HCT116 (cell line): ENCODE data around the gene GMDS. TPM values are rescaled to one million over a fixed set of nuclear protein-coding genes. Genes with fewer than 3 reads are reported as not detected.

Source experiments
- ATAC-seq: fragments of 200-7000 bp; cut with Tn5 transposase; 2 replicates; pipeline ENCODE4 v1.9.1; 2020; ENCODE audit warnings: mild to moderate bottlenecking, moderate library complexity
- BruUV-seq: library from RNA; stranded (reverse); fragments of 400-500 nt; replicated peaks from 2 replicates; lab custom pipeline; 2021; lab: Mats Ljungman, UMichigan
- CTCF ChIA-PET: fragments of 300-600 bp; sonication (Branson Sonifier 250); formaldehyde crosslinking; loops from one replicate; lab custom pipeline; 2021; ENCODE audit warnings: antibody characterized with exemption; lab: Charles Lee
- POLR2A ChIA-PET: fragments of 300-600, 350-600 bp; sonication (Branson Sonifier 250); formaldehyde crosslinking; loops from one replicate; lab custom pipeline; 2021; ENCODE audit warnings: antibody characterized with exemption; lab: Charles Lee
- RAD21 ChIA-PET, 2 experiments: fragments of 300-600 bp; sonication (Branson Sonifier 250); formaldehyde crosslinking; loops; one replicate each; lab custom pipeline; 2023; ENCODE audit warnings: low total read pairs in 2 of 2; ENCODE audit not compliant: uncharacterized antibody in 2 of 2, unreplicated experiment in 2 of 2, low non-redundant PET in 1 of 2; lab: Charles Lee
- DNase-seq: peaks from one replicate; pipeline ENCODE4 v3.0.0-alpha.2; 2010; ENCODE audit warnings: low read depth, low spot score
- H2AFZ ChIP-seq: fragments of 200-600 bp; shearing (Covaris generic), sonication (generic); 2 replicates; pipeline ENCODE4 v1.6.1; 2017; ENCODE audit warnings: low read depth, mixed run types, mixed read lengths, antibody characterized with exemption, low read length; ENCODE audit not compliant: poor library complexity, severe bottlenecking
- H3K27ac ChIP-seq: 2 replicates; pipeline ENCODE4 v1.5.1; 2012; ENCODE audit warnings: low read depth, low read length
- H3K27me3 ChIP-seq: fragments of 200-600 bp; sonication (generic); 2 replicates; pipeline ENCODE4 v1.6.1; 2016; ENCODE audit warnings: mixed run types, low read length, mixed read lengths; ENCODE audit not compliant: insufficient read depth
- H3K36me3 ChIP-seq, 2 experiments: fragments of 200-500 bp in 1 of 2; fragments of 200-600 bp in 1 of 2; sonication (Bioruptor generic) in 1 of 2; sonication (generic) in 1 of 2; 2 replicates each; pipeline versions ENCODE4 v1.5.1 to v1.6.1; 2014 to 2016; ENCODE audit warnings: low read length in 2 of 2, inconsistent platforms in 1 of 2, mixed read lengths in 1 of 2, mixed run types in 1 of 2; ENCODE audit not compliant: insufficient read depth in 2 of 2, control insufficient read depth in 1 of 2
- H3K4me1 ChIP-seq, 2 experiments: fragments of 200-600 bp in 1 of 2; sonication (generic) in 1 of 2; 2 replicates each; pipeline versions ENCODE4 v1.5.1 to v1.6.1; 2012 to 2017; ENCODE audit warnings: low read length in 2 of 2, inconsistent platforms in 1 of 2, mild to moderate bottlenecking in 1 of 2, mixed read lengths in 1 of 2, mixed run types in 1 of 2, moderate library complexity in 1 of 2; ENCODE audit not compliant: insufficient read depth in 2 of 2, control insufficient read depth in 1 of 2
- H3K4me2 ChIP-seq: fragments of 200-600 bp; sonication (generic); 2 replicates; pipeline ENCODE4 v1.6.1; 2017; ENCODE audit warnings: mixed run types, low read length, mixed read lengths
- H3K4me3 ChIP-seq, 2 experiments: fragments of 200-600 bp in 1 of 2; sonication (generic) in 1 of 2; replicated peaks in 1 of 2; 2 replicates each; pipeline ENCODE4 v1.5.1; 2011 to 2016; ENCODE audit warnings: low read length in 2 of 2, control low read depth in 1 of 2, low read depth in 1 of 2, mild to moderate bottlenecking in 1 of 2, mixed read lengths in 1 of 2, mixed run types in 1 of 2
- H3K79me2 ChIP-seq: fragments of 200-600 bp; sonication (generic); 2 replicates; pipeline ENCODE4 v1.6.1; 2017; ENCODE audit warnings: mild to moderate bottlenecking, mixed run types, low read length, moderate library complexity, mixed read lengths; ENCODE audit not compliant: insufficient read depth
- H3K9ac ChIP-seq: fragments of 200-600 bp; sonication (generic); 2 replicates; pipeline ENCODE4 v1.6.1; 2016; ENCODE audit warnings: low read length, mixed read lengths
- H3K9me2 ChIP-seq: fragments of 200-600 bp; sonication (generic), shearing (Covaris generic); 2 replicates; pipeline ENCODE4 v1.6.1; 2017; ENCODE audit warnings: mixed run types, mild to moderate bottlenecking, moderate library complexity; ENCODE audit not compliant: insufficient read depth
- H3K9me3 ChIP-seq, 2 experiments: fragments of 200-500 bp in 1 of 2; fragments of 200-600 bp in 1 of 2; sonication (Bioruptor generic) in 1 of 2; sonication (generic) in 1 of 2; 2 replicates each; pipeline ENCODE4 v1.6.1; 2014 to 2017; ENCODE audit warnings: low read length in 2 of 2, mixed read lengths in 2 of 2, inconsistent platforms in 1 of 2, low read depth in 1 of 2, mild to moderate bottlenecking in 1 of 2, mixed run types in 1 of 2, moderate library complexity in 1 of 2; ENCODE audit not compliant: control insufficient read depth in 1 of 2, insufficient read depth in 1 of 2
- H4K20me1 ChIP-seq: fragments of 200-600 bp; sonication (generic), shearing (Covaris generic); 2 replicates; pipeline ENCODE4 v1.6.1; 2017; ENCODE audit warnings: mixed run types, mild to moderate bottlenecking, moderate library complexity; ENCODE audit not compliant: insufficient read depth
- ATF3 ChIP-seq: IDR thresholded peaks from 2 replicates; pipeline ENCODE4 v1.6.1; 2012
- EZH2 ChIP-seq: fragments of 200-600 bp; sonication (generic); IDR thresholded peaks from 2 replicates; pipeline ENCODE4 v1.6.1; 2017; ENCODE audit warnings: antibody characterized with exemption, mixed run types
- EZH2phosphoT487 ChIP-seq: fragments of 200-600 bp; IDR thresholded peaks from 2 replicates; pipeline ENCODE4 v1.6.1; 2018; ENCODE audit warnings: antibody characterized with exemption, borderline replicate concordance
- JUND ChIP-seq: IDR thresholded peaks from 2 replicates; pipeline ENCODE4 v1.6.1; 2012
- POLR2A ChIP-seq: IDR thresholded peaks from 2 replicates; pipeline ENCODE4 v1.7.0; 2011; ENCODE audit warnings: borderline replicate concordance; ENCODE audit not compliant: insufficient read depth, insufficient read length; ENCODE audit errors: extremely low read depth
- SP1 ChIP-seq: IDR thresholded peaks from 2 replicates; pipeline ENCODE4 v1.6.1; 2012; ENCODE audit warnings: low read depth
- TCF7L2 ChIP-seq: IDR thresholded peaks from 2 replicates; pipeline ENCODE4 v1.7.0; 2011; ENCODE audit warnings: borderline replicate concordance, inconsistent platforms; ENCODE audit not compliant: insufficient read depth, insufficient read length; ENCODE audit errors: extremely low read depth
- YY1 ChIP-seq: IDR thresholded peaks from 2 replicates; pipeline ENCODE4 v1.6.1; 2011; ENCODE audit warnings: low read length, low read depth, moderate library complexity, mild to moderate bottlenecking; ENCODE audit not compliant: insufficient replicate concordance; ENCODE audit errors: extremely low read depth
- ZNF274 ChIP-seq: fragments of 200-500 bp; sonication (Bioruptor generic); IDR thresholded peaks from 2 replicates; pipeline ENCODE4 v1.6.1; 2014; ENCODE audit warnings: mild to moderate bottlenecking, low read depth, low read length, inconsistent platforms
- intact Hi-C: fragments of 100-400 bp; cut with micrococcal nuclease; formaldehyde crosslinking; loops from 2 replicates; pipeline ENCODE4 v1.10.0; 2022
- total RNA-seq: library from RNA; stranded (reverse); gene quantifications from one replicate; pipeline ENCODE4 v1.2.1, GENCODE V29; 2021; ENCODE audit not compliant: unreplicated experiment
- TF ChIP-seq, protein P1 (sequence below): IDR thresholded peaks from 2 replicates; pipeline ENCODE4 v1.6.1; 2012; ENCODE audit warnings: low read depth
- TF ChIP-seq, protein P2 (sequence below): IDR thresholded peaks from 2 replicates; pipeline ENCODE4 v1.6.1; 2011; ENCODE audit warnings: mild to moderate bottlenecking, low read length, moderate library complexity; ENCODE audit not compliant: insufficient replicate concordance; ENCODE audit errors: extremely low read depth

Gene GMDS
- total RNA-seq, 1 experiment from 2014 or later, result 34.4 TPM

DNA sequence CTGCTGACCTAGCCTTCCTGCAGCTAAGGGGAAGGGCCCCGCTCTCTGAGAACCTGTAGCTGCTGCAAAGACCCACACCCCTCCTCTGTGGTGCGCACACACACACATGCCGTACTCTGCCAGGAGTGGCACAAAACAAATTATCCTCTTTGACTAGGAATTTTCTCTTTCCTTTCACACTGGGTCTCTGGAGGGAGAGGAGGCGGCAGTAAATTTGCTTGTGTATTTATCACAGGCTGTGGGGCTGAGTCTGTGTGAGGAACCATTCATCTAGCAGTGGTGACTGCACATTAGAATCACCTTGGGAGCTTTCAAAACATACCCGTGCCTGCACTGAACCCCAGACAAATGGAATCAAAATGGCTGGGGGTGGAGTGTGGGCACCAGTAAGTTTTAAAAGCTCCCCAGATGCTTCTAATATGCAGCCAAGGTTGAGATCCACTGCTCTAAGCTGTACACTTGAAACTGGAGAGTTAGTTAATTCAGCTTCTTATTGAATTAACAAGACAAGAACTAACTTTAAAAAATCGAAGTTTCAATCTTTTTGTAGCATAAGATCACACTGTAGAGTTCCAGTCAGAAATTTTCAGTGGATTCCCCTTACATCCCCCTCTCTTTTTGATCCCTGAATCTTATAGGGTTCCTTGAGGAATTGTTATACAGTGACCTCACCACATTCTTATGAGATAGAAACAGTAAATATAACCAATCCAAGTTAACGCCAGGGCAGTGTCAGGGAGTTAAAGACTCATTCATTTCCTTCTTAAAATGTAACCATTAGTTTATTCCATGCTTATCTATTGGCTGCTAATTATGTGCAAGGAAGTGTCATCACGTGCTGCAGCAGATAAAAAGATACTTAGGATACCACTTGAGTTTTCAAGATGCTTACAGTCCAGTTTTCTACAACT, 29.8 kb upstream of the GMDS start:
- no peak overlapping the region for H3K9ac ChIP-seq
- BruUV-seq, result no TSS peak
- intact Hi-C loops, result loop anchor here (5.0 kb wide), 1 partner anchor 248 kb away; no protein-coding TSS in a partner anchor
- H3K27ac ChIP-seq, result no peak overlapping the region
- no peak overlapping the region for H2AFZ ChIP-seq
- no peak overlapping the region for H3K4me3 ChIP-seq
- H4K20me1 ChIP-seq, result no peaks in the 10 kb centered on the region
- TF ChIP-seq, protein P1, sequence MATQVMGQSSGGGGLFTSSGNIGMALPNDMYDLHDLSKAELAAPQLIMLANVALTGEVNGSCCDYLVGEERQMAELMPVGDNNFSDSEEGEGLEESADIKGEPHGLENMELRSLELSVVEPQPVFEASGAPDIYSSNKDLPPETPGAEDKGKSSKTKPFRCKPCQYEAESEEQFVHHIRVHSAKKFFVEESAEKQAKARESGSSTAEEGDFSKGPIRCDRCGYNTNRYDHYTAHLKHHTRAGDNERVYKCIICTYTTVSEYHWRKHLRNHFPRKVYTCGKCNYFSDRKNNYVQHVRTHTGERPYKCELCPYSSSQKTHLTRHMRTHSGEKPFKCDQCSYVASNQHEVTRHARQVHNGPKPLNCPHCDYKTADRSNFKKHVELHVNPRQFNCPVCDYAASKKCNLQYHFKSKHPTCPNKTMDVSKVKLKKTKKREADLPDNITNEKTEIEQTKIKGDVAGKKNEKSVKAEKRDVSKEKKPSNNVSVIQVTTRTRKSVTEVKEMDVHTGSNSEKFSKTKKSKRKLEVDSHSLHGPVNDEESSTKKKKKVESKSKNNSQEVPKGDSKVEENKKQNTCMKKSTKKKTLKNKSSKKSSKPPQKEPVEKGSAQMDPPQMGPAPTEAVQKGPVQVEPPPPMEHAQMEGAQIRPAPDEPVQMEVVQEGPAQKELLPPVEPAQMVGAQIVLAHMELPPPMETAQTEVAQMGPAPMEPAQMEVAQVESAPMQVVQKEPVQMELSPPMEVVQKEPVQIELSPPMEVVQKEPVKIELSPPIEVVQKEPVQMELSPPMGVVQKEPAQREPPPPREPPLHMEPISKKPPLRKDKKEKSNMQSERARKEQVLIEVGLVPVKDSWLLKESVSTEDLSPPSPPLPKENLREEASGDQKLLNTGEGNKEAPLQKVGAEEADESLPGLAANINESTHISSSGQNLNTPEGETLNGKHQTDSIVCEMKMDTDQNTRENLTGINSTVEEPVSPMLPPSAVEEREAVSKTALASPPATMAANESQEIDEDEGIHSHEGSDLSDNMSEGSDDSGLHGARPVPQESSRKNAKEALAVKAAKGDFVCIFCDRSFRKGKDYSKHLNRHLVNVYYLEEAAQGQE, result no peak
- TF ChIP-seq JUND (no peak), ZNF274 (no peak), SP1 (no peak), EZH2phosphoT487 (no peak), EZH2 (no peak), YY1 (no peak), ATF3 (no peak), TCF7L2 (no peak), POLR2A (no peak)
- TF ChIP-seq, protein P2, sequence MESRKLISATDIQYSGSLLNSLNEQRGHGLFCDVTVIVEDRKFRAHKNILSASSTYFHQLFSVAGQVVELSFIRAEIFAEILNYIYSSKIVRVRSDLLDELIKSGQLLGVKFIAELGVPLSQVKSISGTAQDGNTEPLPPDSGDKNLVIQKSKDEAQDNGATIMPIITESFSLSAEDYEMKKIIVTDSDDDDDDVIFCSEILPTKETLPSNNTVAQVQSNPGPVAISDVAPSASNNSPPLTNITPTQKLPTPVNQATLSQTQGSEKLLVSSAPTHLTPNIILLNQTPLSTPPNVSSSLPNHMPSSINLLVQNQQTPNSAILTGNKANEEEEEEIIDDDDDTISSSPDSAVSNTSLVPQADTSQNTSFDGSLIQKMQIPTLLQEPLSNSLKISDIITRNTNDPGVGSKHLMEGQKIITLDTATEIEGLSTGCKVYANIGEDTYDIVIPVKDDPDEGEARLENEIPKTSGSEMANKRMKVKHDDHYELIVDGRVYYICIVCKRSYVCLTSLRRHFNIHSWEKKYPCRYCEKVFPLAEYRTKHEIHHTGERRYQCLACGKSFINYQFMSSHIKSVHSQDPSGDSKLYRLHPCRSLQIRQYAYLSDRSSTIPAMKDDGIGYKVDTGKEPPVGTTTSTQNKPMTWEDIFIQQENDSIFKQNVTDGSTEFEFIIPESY, result no peak
- TF ChIP-seq, all 23 proteins: peak for 0
- Histone ChIP-seq H3K27me3 (no peaks in the 10 kb centered on the region), H3K4me2 (no peak overlapping the region), H3K4me1 (no peaks in the 10 kb centered on the region), H3K36me3 (no peaks in the 10 kb centered on the region), H3K9me2 (no peaks in the 10 kb centered on the region), H3K9me3 (no peaks in the 10 kb centered on the region), H3K79me2 (no peaks in the 10 kb centered on the region)
- POLR2A ChIA-PET, result no interaction called here
- RAD21 ChIA-PET, result no interaction called here
- CTCF ChIA-PET, result no interaction called here
- DNase-seq, result no peak
- no peak for ATAC-seq
